Measurements from ENCODE around the gene MARK1. TPM values are rescaled to one million over a fixed set of nuclear protein-coding genes. Genes with fewer than 3 reads are reported as not detected.

The MARK1 gene
- total RNA-seq, 1 experiment from 2014 or later, result 13.9 TPM

- peaks cover 3% of the 10 kb centered on the region; the same call in 1 of the 2 replicates for H3K36me3 Mint-ChIP-seq
- TF ChIP-seq SMAD3 (CRISPR knock-in tag; IDR thresholded peaks at IDR 0.05; ENCODE audit: borderline replicate concordance) (no peak), ZNF232 (CRISPR knock-in tag; IDR thresholded peaks at IDR 0.05) (no peak), PRRX2 (CRISPR knock-in tag; IDR thresholded peaks at IDR 0.05) (no peak), ZNF671 (CRISPR knock-in tag; IDR thresholded peaks at IDR 0.05) (no peak), EMX1 (CRISPR knock-in tag; IDR thresholded peaks at IDR 0.05) (no peak), E2F4 (CRISPR knock-in tag; IDR thresholded peaks at IDR 0.05; ENCODE audit: borderline replicate concordance, low read depth) (no peak), ZNF423 (CRISPR knock-in tag; IDR thresholded peaks at IDR 0.05) (no peak), FOXP1 (CRISPR knock-in tag; IDR thresholded peaks at IDR 0.05; ENCODE audit: borderline replicate concordance) (no peak), ZNF396 (CRISPR knock-in tag; IDR thresholded peaks at IDR 0.05; ENCODE audit: borderline replicate concordance) (no peak), ATF2 (CRISPR knock-in tag; IDR thresholded peaks at IDR 0.05; ENCODE audit: borderline replicate concordance, low read depth) (no peak), ZNF281 (CRISPR knock-in tag; IDR thresholded peaks at IDR 0.05) (no peak), ZNF219 (CRISPR knock-in tag; IDR thresholded peaks at IDR 0.05; ENCODE audit: borderline replicate concordance) (no peak), ZMAT4 (CRISPR knock-in tag; IDR thresholded peaks at IDR 0.05) (no peak), MLX (CRISPR knock-in tag; IDR thresholded peaks at IDR 0.05) (no peak), ZNF532 (CRISPR knock-in tag; IDR thresholded peaks at IDR 0.05; ENCODE audit: borderline replicate concordance) (no peak), NFATC4 (CRISPR knock-in tag; IDR thresholded peaks at IDR 0.05) (no peak), ATF6 (CRISPR knock-in tag; IDR thresholded peaks at IDR 0.05) (no peak), CREM (CRISPR knock-in tag; IDR thresholded peaks at IDR 0.05) (no peak), ZNF416 (CRISPR knock-in tag; IDR thresholded peaks at IDR 0.05) (no peak), SP1 (CRISPR knock-in tag; conservative IDR thresholded peaks at IDR 0.05) (no peak)
- H3K9me3 Mint-ChIP-seq, result peaks cover 3% of the 10 kb centered on the region
- no peak overlapping the region for H3K4me3 Mint-ChIP-seq
- DNase-seq (ENCODE audit: low spot score) (no peak), ATAC-seq (no peak)
- no peak overlapping the region for H3K27ac Mint-ChIP-seq
- no peaks in the 10 kb centered on the region for H3K27me3 Mint-ChIP-seq (ENCODE audit: low read depth)
- ChIA-PET CTCF (no interaction called here), POLR2A (interaction anchor here (0.5 kb wide), 1 partner anchor 23 kb away, joined by 3 read pairs; no protein-coding TSS in a partner anchor)
- H3K4me1 Mint-ChIP-seq, result peaks cover 12% of the 10 kb centered on the region; the same call in 1 of the 2 replicates
Measured at GRCh38 chr1:220551718-220552117, 23.8 kb downstream of the MARK1 start.

Data from WTC11 (cell line).